Osteoblast (primary cell): Measurements from ENCODE around the gene GALK1. TPM values are rescaled to one million over a fixed set of nuclear protein-coding genes. Genes with fewer than 3 reads are reported as not detected.

Source experiments
- DNase-seq: peaks from one replicate; pipeline ENCODE4 v3.0.0; 2011; ENCODE audit warnings: low spot score, mixed read lengths; ENCODE audit not compliant: insufficient read length; ENCODE audit errors: missing footprints
- H2AFZ ChIP-seq: 2 replicates; pipeline ENCODE4 v1.6.0; 2011; ENCODE audit warnings: mild to moderate bottlenecking, low read length
- H3K27ac ChIP-seq: 2 replicates; pipeline ENCODE4 v1.5.1; 2011; ENCODE audit warnings: mild to moderate bottlenecking, low read depth, low read length, moderate library complexity
- H3K27me3 ChIP-seq: 2 replicates; pipeline ENCODE4 v1.6.0; 2012; ENCODE audit warnings: mild to moderate bottlenecking, control low read depth, inconsistent platforms, low read length, moderate library complexity; ENCODE audit not compliant: insufficient read depth
- H3K36me3 ChIP-seq: 2 replicates; pipeline ENCODE4 v1.5.1; 2011; ENCODE audit warnings: mild to moderate bottlenecking, low read length, control low read depth, moderate library complexity; ENCODE audit not compliant: insufficient read depth
- H3K4me1 ChIP-seq: 2 replicates; pipeline ENCODE4 v1.5.1; 2011; ENCODE audit warnings: mild to moderate bottlenecking, low read length, control low read depth, moderate library complexity; ENCODE audit not compliant: insufficient read depth
- H3K4me2 ChIP-seq: 2 replicates; pipeline ENCODE4 v1.6.0; 2011; ENCODE audit warnings: mild to moderate bottlenecking, low read length; ENCODE audit not compliant: insufficient read depth
- H3K4me3 ChIP-seq: fragments of 200-600 bp; sonication (generic); 3 replicates; pipeline ENCODE4 v1.5.1; 2012; ENCODE audit warnings: mild to moderate bottlenecking, low read length, inconsistent platforms; ENCODE audit not compliant: insufficient read depth
- H3K79me2 ChIP-seq: 2 replicates; pipeline ENCODE4 v1.6.0; 2012; ENCODE audit warnings: mild to moderate bottlenecking, low read length, control low read depth, inconsistent platforms; ENCODE audit not compliant: insufficient read depth
- H3K9me3 ChIP-seq: 2 replicates; pipeline ENCODE4 v1.5.1; 2011; ENCODE audit warnings: low read depth, low read length, control low read depth
- H4K20me1 ChIP-seq: 2 replicates; pipeline ENCODE4 v1.6.0; 2012; ENCODE audit warnings: mild to moderate bottlenecking, low read length, control low read depth; ENCODE audit not compliant: insufficient read depth
- CTCF ChIP-seq: IDR thresholded peaks from 2 replicates; pipeline ENCODE4 v1.5.1; 2011; ENCODE audit warnings: mild to moderate bottlenecking, low read depth, low read length, moderate library complexity; ENCODE audit errors: extremely low read depth
- total RNA-seq: library from RNA; depleted of rRNA; stranded (reverse); fragments of >200 nt; gene quantifications from 2 replicates; pipeline ENCODE4 v1.2.3, GENCODE V29; 2012

The GALK1 gene
- total RNA-seq, 1 donor: 25.3 TPM

- Histone ChIP-seq H3K4me1 (peaks cover 34% of the 10 kb centered on the region), H3K27me3 (no peaks in the 10 kb centered on the region), H4K20me1 (peaks cover under 1% of the 10 kb centered on the region), H3K4me3 (peak overlapping the region; percentile 76), H2AFZ (peak overlapping the region; percentile 81), H3K79me2 (peaks cover 34% of the 10 kb centered on the region), H3K9me3 (no peaks in the 10 kb centered on the region), H3K36me3 (peaks cover under 1% of the 10 kb centered on the region), H3K27ac (peak overlapping the region; percentile 100), H3K4me2 (peak overlapping the region; percentile 94)
- peak; percentile 73 for DNase-seq
- TF ChIP-seq CTCF: no peak
These were observed 18.9 kb upstream of the GALK1 start for GRCh38 chr17:75783803-75784472.

- H3K27me3 ChIP-seq: no peaks in the 10 kb centered on the region
- H3K79me2 ChIP-seq: peaks cover 37% of the 10 kb centered on the region
- H3K4me1 ChIP-seq: peaks cover 34% of the 10 kb centered on the region
- H3K36me3 ChIP-seq: peaks cover 8% of the 10 kb centered on the region
- H3K27ac ChIP-seq: peak overlapping the region; percentile 100
- peak overlapping the region; percentile 94 for H3K4me2 ChIP-seq
- TF ChIP-seq CTCF: peak; percentile 83
- H3K9me3 ChIP-seq: no peaks in the 10 kb centered on the region
- H3K4me3 ChIP-seq: peak overlapping the region; percentile 57
- peaks cover 8% of the 10 kb centered on the region for H4K20me1 ChIP-seq
- H2AFZ ChIP-seq: peak overlapping the region; percentile 91
- DNase-seq: peak; percentile 75
These were observed 18.2 kb upstream of the GALK1 start for GRCh38 chr17:75783069-75783783.

- Histone ChIP-seq H2AFZ (no peak overlapping the region), H3K27me3 (no peaks in the 10 kb centered on the region), H3K4me1 (peaks cover 34% of the 10 kb centered on the region), H3K4me2 (peak overlapping the region; percentile 63), H3K4me3 (peak overlapping the region; percentile 38), H3K9me3 (no peaks in the 10 kb centered on the region), H3K27ac (peak overlapping the region; percentile 17), H3K36me3 (peaks cover 26% of the 10 kb centered on the region), H4K20me1 (peaks cover 31% of the 10 kb centered on the region), H3K79me2 (peaks cover 18% of the 10 kb centered on the region)
- DNase-seq: no peak
- TF ChIP-seq CTCF: no peak
These were observed 15.2 kb upstream of the GALK1 start for GRCh38 chr17:75779987-75780889.
